OCI-LY7 (cell line): ENCODE results near the gene ALK. TPM values are rescaled to one million over a fixed set of nuclear protein-coding genes. Genes with fewer than 3 reads are reported as not detected.

Source experiments
- BruUV-seq: library from RNA; stranded (reverse); fragments of 400-500 nt; replicated peaks from 2 replicates; lab custom pipeline; 2021; lab: Mats Ljungman, UMichigan
- CTCF ChIA-PET: fragments of 300-600 bp; sonication (Branson Sonifier 250); formaldehyde crosslinking; loops from one replicate; lab custom pipeline; 2022; ENCODE audit warnings: antibody characterized with exemption; ENCODE audit not compliant: unreplicated experiment; lab: Charles Lee
- POLR2A ChIA-PET: fragments of 300-600 bp; sonication (Branson Sonifier 250); formaldehyde crosslinking; loops from one replicate; lab custom pipeline; 2022; ENCODE audit warnings: antibody characterized with exemption; lab: Charles Lee
- DNase-seq: peaks from one replicate; pipeline ENCODE4 v3.0.0-alpha.2; 2015; ENCODE audit warnings: low spot score
- H2AFZ ChIP-seq: fragments of 200-600 bp; sonication (generic), shearing (Covaris generic); 2 replicates; pipeline ENCODE4 v1.6.1; 2014; ENCODE audit warnings: mild to moderate bottlenecking, antibody characterized with exemption, low read length, moderate library complexity
- H3K27ac ChIP-seq: fragments of 200-600 bp; sonication (generic); 2 replicates; pipeline ENCODE4 v1.5.1; 2014; ENCODE audit warnings: mixed run types, low read depth, mild to moderate bottlenecking, moderate library complexity, low read length, inconsistent platforms; ENCODE audit not compliant: poor library complexity, severe bottlenecking
- H3K36me3 ChIP-seq: fragments of 200-600 bp; sonication (generic); 2 replicates; pipeline ENCODE4 v1.6.1; 2014; ENCODE audit warnings: mild to moderate bottlenecking, antibody characterized with exemption, low read length, moderate library complexity, mixed read lengths; ENCODE audit not compliant: insufficient read depth
- H3K4me1 ChIP-seq: fragments of 200-600 bp; sonication (generic); 2 replicates; pipeline ENCODE4 v1.5.1; 2014; ENCODE audit warnings: mild to moderate bottlenecking, low read length; ENCODE audit not compliant: insufficient read depth, poor library complexity, severe bottlenecking
- H3K4me2 ChIP-seq: fragments of 200-600 bp; sonication (generic); 2 replicates; pipeline ENCODE4 v1.6.1; 2014; ENCODE audit warnings: mild to moderate bottlenecking, low read length
- H3K4me3 ChIP-seq: fragments of 200-600 bp; sonication (generic); 2 replicates; pipeline ENCODE4 v1.5.1; 2014; ENCODE audit warnings: mild to moderate bottlenecking, low read depth, low read length; ENCODE audit not compliant: poor library complexity, severe bottlenecking
- H3K79me2 ChIP-seq: fragments of 200-600 bp; sonication (generic); 2 replicates; pipeline ENCODE4 v1.6.1; 2016; ENCODE audit warnings: low read depth, mild to moderate bottlenecking, low read length, moderate library complexity, mixed read lengths; ENCODE audit not compliant: insufficient read depth
- H3K9me2 ChIP-seq: fragments of 200-600 bp; sonication (generic); 2 replicates; pipeline ENCODE4 v1.6.1; 2016; ENCODE audit warnings: mild to moderate bottlenecking, low read length, mixed read lengths; ENCODE audit not compliant: insufficient read depth
- H3K9me3 ChIP-seq: fragments of 200-600 bp; sonication (generic); 2 replicates; pipeline ENCODE4 v1.6.1; 2014; ENCODE audit warnings: mild to moderate bottlenecking, mixed run types, low read length, mixed read lengths
- H4K20me1 ChIP-seq: fragments of 200-600 bp; sonication (generic); 2 replicates; pipeline ENCODE4 v1.6.1; 2014; ENCODE audit warnings: mild to moderate bottlenecking, antibody characterized with exemption, low read length, moderate library complexity, mixed read lengths; ENCODE audit not compliant: insufficient read depth
- CTCF ChIP-seq: fragments of 200-600 bp; sonication (generic); conservative IDR thresholded peaks from 2 replicates; pipeline ENCODE4 v1.5.1; 2014; ENCODE audit warnings: mild to moderate bottlenecking, antibody characterized with exemption, low read length, moderate library complexity, mixed read lengths
- EZH2phosphoT487 ChIP-seq: fragments of 200-600 bp; sonication (generic); IDR thresholded peaks from 2 replicates; pipeline ENCODE4 v1.6.1; 2018; ENCODE audit warnings: low read depth, borderline replicate concordance, mild to moderate bottlenecking, mixed run types, antibody characterized with exemption, low read length, moderate library complexity, mixed read lengths
- intact Hi-C: fragments of 100-400 bp; cut with micrococcal nuclease; formaldehyde crosslinking; loops from one replicate; pipeline ENCODE4 v1.10.0; 2022; ENCODE audit not compliant: unreplicated experiment
- total RNA-seq, 2 experiments: library from RNA; depleted of rRNA in 1 of 2; stranded (reverse); fragments of >200 nt in 1 of 2; shearing (Covaris generic) in 1 of 2; gene quantifications; 2 replicates each; pipeline ENCODE4 v1.2.3, GENCODE V29; 2014 to 2022

Gene ALK
- total RNA-seq, 2 experiments from 2014 or later = 0.09 TPM; not detected in 1

- CTCF ChIA-PET = no interaction called here
- POLR2A ChIA-PET = no interaction called here
- Histone ChIP-seq H3K4me1 (no peaks in the 10 kb centered on the region), H3K4me2 (no peak overlapping the region), H2AFZ (no peak overlapping the region), H4K20me1 (no peaks in the 10 kb centered on the region), H3K79me2 (no peaks in the 10 kb centered on the region), H3K4me3 (no peak overlapping the region), H3K27ac (no peak overlapping the region), H3K9me2 (no peaks in the 10 kb centered on the region), H3K36me3 (no peaks in the 10 kb centered on the region), H3K9me3 (no peaks in the 10 kb centered on the region)
- BruUV-seq = no TSS peak
- intact Hi-C loops = no loop called here
- TF ChIP-seq CTCF (no peak), EZH2phosphoT487 (no peak)
- DNase-seq = no peak
Measured at GRCh38 chr2:29400930-29401653, 520.3 kb downstream of the ALK start.

GRCh38 chr2:29398384-29399237, 522.8 kb downstream of the ALK start:
- ChIA-PET CTCF (no interaction called here), POLR2A (interaction anchor here (0.6 kb wide), 1 partner anchor 66 kb away, joined by 5 read pairs; no protein-coding TSS in a partner anchor)
- Histone ChIP-seq H3K4me1 (no peaks in the 10 kb centered on the region), H3K4me2 (no peak overlapping the region), H4K20me1 (no peaks in the 10 kb centered on the region), H3K9me3 (no peaks in the 10 kb centered on the region), H2AFZ (no peak overlapping the region), H3K9me2 (no peaks in the 10 kb centered on the region), H3K36me3 (no peaks in the 10 kb centered on the region), H3K4me3 (no peak overlapping the region), H3K27ac (no peak overlapping the region), H3K79me2 (no peaks in the 10 kb centered on the region)
- TF ChIP-seq EZH2phosphoT487 (no peak), CTCF (no peak)
- intact Hi-C loops = no loop called here
- no peak for DNase-seq
- BruUV-seq = no TSS peak
